Inflammatory macrophage (primary cell): ENCODE results near the gene OPN1MW2.
"Not testable (repeated sequence)": the region's sequence is repeated elsewhere in the genome, so short reads cannot be mapped to it uniquely, and the experiment has no call there.

Experiments
- DNase-seq, 2 donors: peaks; one replicate each; pipeline ENCODE4 v3.0.0-alpha.2; 2020 to 2022
- total RNA-seq, 18 experiments: gene quantifications; one replicate each; lab custom pipeline; 2026; ENCODE audit warnings: mixed read lengths in 6 of 18, inconsistent platforms in 2 of 18; lab: John Stamatoyannopoulos, UW

The OPN1MW2 gene
- 0 reads per million in 18 experiments for total RNA-seq

GRCh38 chrX:154219456-154219855 is at the start of gene OPN1MW2:
Gene OPN1MW2, plus strand, starts transcription at chrX:154219756. Its CDS starts 60 bp downstream, at chrX:154219816.
- DNase-seq: not testable (repeated sequence)

GRCh38 chrX:154172535-154172943 is 47.0 kb upstream of the OPN1MW2 start:
- not testable (repeated sequence) for DNase-seq

GRCh38 chrX:154174356-154174755 is 45.2 kb upstream of the OPN1MW2 start:
- DNase-seq: not testable (repeated sequence)

DNA sequence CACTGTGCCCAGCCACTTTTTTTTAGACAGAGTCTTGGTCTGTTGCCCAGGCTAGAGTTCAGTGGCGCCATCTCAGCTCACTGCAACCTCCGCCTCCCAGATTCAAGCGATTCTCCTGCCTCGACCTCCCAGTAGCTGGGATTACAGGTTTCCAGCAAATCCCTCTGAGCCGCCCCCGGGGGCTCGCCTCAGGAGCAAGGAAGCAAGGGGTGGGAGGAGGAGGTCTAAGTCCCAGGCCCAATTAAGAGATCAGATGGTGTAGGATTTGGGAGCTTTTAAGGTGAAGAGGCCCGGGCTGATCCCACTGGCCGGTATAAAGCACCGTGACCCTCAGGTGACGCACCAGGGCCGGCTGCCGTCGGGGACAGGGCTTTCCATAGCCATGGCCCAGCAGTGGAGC is 37.3 kb upstream of the OPN1MW2 start, which contains the start of gene OPN1MW:
Gene OPN1MW (plus strand): TSS at position 301 of the 400 bp plus-strand sequence. CDS start 82 bp downstream, at position 383.
- DNase-seq: not testable (repeated sequence)

DNA sequence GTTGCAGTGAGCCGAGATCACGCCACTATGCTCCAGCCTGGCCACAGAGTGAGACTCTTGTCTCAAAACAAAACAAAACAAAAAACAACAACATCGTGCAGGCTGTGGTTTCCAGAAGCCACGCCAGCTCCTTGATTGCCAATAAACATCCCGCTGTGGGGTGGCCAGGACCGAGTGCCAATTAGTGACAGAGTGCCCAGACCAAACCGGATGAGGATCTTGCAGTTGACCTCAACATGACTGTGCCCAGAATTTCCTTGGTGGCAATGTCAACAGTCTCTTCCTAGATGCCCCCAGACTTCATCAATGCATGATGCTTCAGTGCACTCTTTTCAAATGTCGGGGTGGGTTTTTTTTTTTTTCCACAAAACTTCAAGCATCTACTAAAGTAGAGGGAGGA is 35.8 kb upstream of the OPN1MW2 start:
- DNase-seq: not testable (repeated sequence)

GRCh38 chrX:154192846-154193245 is 26.7 kb upstream of the OPN1MW2 start:
- not testable (repeated sequence) for DNase-seq

- not testable (repeated sequence) for DNase-seq
Observed at GRCh38 chrX:154194316-154194715, 25.2 kb upstream of the OPN1MW2 start.

- not testable (repeated sequence) for DNase-seq
Observed at GRCh38 chrX:154196466-154196865, 23.1 kb upstream of the OPN1MW2 start.

GRCh38 chrX:154209670-154210418 is 9.7 kb upstream of the OPN1MW2 start:
- DNase-seq: not testable (repeated sequence)

- DNase-seq: not testable (repeated sequence)
Observed at GRCh38 chrX:154211057-154211456, 8.5 kb upstream of the OPN1MW2 start.

GRCh38 chrX:154211499-154211898 is 8.1 kb upstream of the OPN1MW2 start:
- not testable (repeated sequence) for DNase-seq

- DNase-seq: not testable (repeated sequence)
Observed at GRCh38 chrX:154225292-154225691, 5.7 kb downstream of the OPN1MW2 start.

GRCh38 chrX:154226706-154227105 is 7.2 kb downstream of the OPN1MW2 start:
- not testable (repeated sequence) for DNase-seq

- DNase-seq: not testable (repeated sequence)
Observed at GRCh38 chrX:154231443-154231842, 11.9 kb downstream of the OPN1MW2 start.

- DNase-seq: not testable (repeated sequence)
Observed at GRCh38 chrX:154233620-154234019, 14.1 kb downstream of the OPN1MW2 start.

GRCh38 chrX:154238939-154239559 is 19.5 kb downstream of the OPN1MW2 start:
- DNase-seq: not testable (repeated sequence)

DNA sequence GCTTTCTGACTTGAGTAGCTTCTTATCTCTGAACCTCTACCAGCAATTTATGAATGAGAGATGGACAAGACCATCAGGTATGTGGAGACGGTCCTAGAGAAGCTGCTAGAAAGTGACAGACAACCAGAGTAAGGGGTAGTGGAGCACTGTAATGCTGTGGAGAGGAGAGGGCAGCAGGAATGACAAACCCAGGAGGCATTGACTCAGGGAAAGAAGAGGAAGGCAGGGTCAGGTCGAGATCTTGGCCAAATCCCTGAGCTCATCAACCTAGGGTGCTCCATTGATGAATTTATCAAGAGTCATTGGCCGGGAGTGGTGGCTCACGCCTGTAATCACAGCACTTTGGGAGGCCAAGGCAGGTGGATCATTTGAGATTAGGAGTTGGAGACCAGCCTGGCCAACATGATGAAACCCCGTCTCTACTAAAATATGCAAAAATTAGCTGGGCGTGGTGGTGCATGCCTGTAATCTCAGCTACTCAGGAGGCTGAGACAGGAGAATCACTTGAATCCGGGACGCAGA is 20.5 kb downstream of the OPN1MW2 start:
- not testable (repeated sequence) for DNase-seq

- DNase-seq: not testable (repeated sequence)
Observed at GRCh38 chrX:154247377-154248045, 28.0 kb downstream of the OPN1MW2 start.

DNA sequence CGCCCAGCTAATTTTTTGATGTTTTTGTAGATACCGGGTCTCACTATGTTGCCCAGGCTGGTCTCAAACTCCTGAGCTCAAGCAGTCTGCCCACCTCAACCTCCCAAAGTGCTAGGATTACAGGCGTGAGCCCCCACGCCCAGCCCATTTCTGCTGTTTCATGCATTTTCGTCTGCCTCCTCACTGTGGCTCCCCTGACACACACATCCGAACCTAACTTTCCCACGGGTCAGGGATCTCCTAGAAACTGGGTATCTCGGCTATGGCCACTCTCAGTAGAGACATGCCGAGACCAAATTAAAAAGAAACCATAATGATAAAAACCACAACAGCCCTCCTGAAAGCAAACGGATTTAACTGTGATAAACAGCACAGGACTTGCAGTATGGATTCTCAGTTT is 28.5 kb downstream of the OPN1MW2 start:
- DNase-seq: not testable (repeated sequence)

GRCh38 chrX:154257282-154257681 is 37.7 kb downstream of the OPN1MW2 start, which contains the start of gene OPN1MW3:
Gene OPN1MW3, plus strand, starts transcription at chrX:154257582. Its CDS starts 38 bp downstream, at chrX:154257620.
- DNase-seq: not testable (repeated sequence)

GRCh38 chrX:154258711-154259110 is 39.2 kb downstream of the OPN1MW2 start:
- DNase-seq: not testable (repeated sequence)

GRCh38 chrX:154263072-154263471 is 43.5 kb downstream of the OPN1MW2 start:
- DNase-seq: not testable (repeated sequence)

- DNase-seq: not testable (repeated sequence)
Observed at GRCh38 chrX:154269245-154269644, 49.7 kb downstream of the OPN1MW2 start.
